IMR-90 (cell line): Measurements from ENCODE around the gene CARF. TPM values are rescaled to one million over a fixed set of nuclear protein-coding genes. Genes with fewer than 3 reads are reported as not detected.

ENCODE experiments used
- ATAC-seq: fragments of 200-7000 bp; cut with Tn5 transposase; 2 replicates; pipeline ENCODE4 v1.9.1; 2020; ENCODE audit warnings: low read depth, mild to moderate bottlenecking, moderate library complexity
- Bru-seq: library from RNA; stranded (reverse); fragments of 400-500 nt; gene quantifications from one replicate; lab custom pipeline; 2021; lab: Mats Ljungman, UMichigan
- BruChase-seq, 2 experiments: library from RNA; stranded (reverse); fragments of 400-500 nt; gene quantifications; one replicate each; lab custom pipeline; 2021; lab: Mats Ljungman, UMichigan
- BruUV-seq: library from RNA; stranded (reverse); fragments of 400-500 nt; replicated peaks from 2 replicates; lab custom pipeline; 2021; lab: Mats Ljungman, UMichigan
- CTCF ChIA-PET: fragments of 300-600 bp; formaldehyde crosslinking; extraction: SDS; loops from one replicate; lab custom pipeline; 2021; ENCODE audit warnings: antibody characterized with exemption; lab: Yijun Ruan, JAX
- POLR2A ChIA-PET: fragments of 300-600 bp; sonication (Branson Sonifier 250); formaldehyde crosslinking; loops from one replicate; lab custom pipeline; 2022; ENCODE audit warnings: antibody characterized with exemption; ENCODE audit not compliant: unreplicated experiment; lab: Charles Lee
- DNase-seq: peaks from one replicate; pipeline ENCODE4 v3.0.0; 2013
- H2AFZ ChIP-seq: replicated peaks from 2 replicates; pipeline ENCODE3; 2013; ENCODE audit warnings: low read length, mild to moderate bottlenecking; ENCODE audit not compliant: poor library complexity
- H2AK5ac ChIP-seq: 2 replicates; pipeline ENCODE4 v1.6.1; 2013; ENCODE audit warnings: low read depth, low read length, inconsistent platforms
- H2AK9ac ChIP-seq: replicated peaks from 2 replicates; pipeline ENCODE3; 2013; ENCODE audit warnings: mild to moderate bottlenecking, low read depth, low read length, moderate library complexity; ENCODE audit not compliant: poor library complexity
- H2BK120ac ChIP-seq: 2 replicates; pipeline ENCODE4 v1.6.1; 2013; ENCODE audit warnings: low read depth, low read length, inconsistent platforms
- H2BK15ac ChIP-seq: 3 replicates; pipeline ENCODE4 v1.6.1; 2013; ENCODE audit warnings: low read depth, low read length, inconsistent platforms
- H2BK20ac ChIP-seq: 2 replicates; pipeline ENCODE4 v1.6.1; 2013; ENCODE audit warnings: low read depth, mild to moderate bottlenecking, inconsistent platforms, low read length, moderate library complexity
- H2BK5ac ChIP-seq: 2 replicates; pipeline ENCODE4 v1.6.1; 2013; ENCODE audit warnings: mild to moderate bottlenecking, low read depth, low read length, inconsistent platforms; ENCODE audit not compliant: poor library complexity, severe bottlenecking
- H3K14ac ChIP-seq: replicated peaks from 2 replicates; pipeline ENCODE4 v1.6.1; 2013; ENCODE audit warnings: low read depth, low read length, inconsistent platforms
- H3K18ac ChIP-seq: 2 replicates; pipeline ENCODE4 v1.6.1; 2013; ENCODE audit warnings: low read depth, low read length, control low read depth
- H3K23ac ChIP-seq: 2 replicates; pipeline ENCODE4 v1.6.1; 2013; ENCODE audit warnings: low read depth, low read length, inconsistent platforms
- H3K27ac ChIP-seq: 2 replicates; pipeline ENCODE4 v1.5.1; 2013; ENCODE audit warnings: mild to moderate bottlenecking, control low read depth, low read length; ENCODE audit not compliant: insufficient read depth
- H3K27me3 ChIP-seq: 2 replicates; pipeline ENCODE4 v1.6.1; 2013; ENCODE audit warnings: low read length; ENCODE audit not compliant: control insufficient read depth, insufficient read depth
- H3K36me3 ChIP-seq: 2 replicates; pipeline ENCODE4 v1.6.1; 2013; ENCODE audit warnings: low read length, mixed read lengths; ENCODE audit not compliant: control insufficient read depth, insufficient read depth
- H3K4ac ChIP-seq: 2 replicates; pipeline ENCODE4 v1.6.1; 2013; ENCODE audit warnings: low read depth, low read length, inconsistent platforms
- H3K4me1 ChIP-seq: 2 replicates; pipeline ENCODE4 v1.6.1; 2013; ENCODE audit warnings: low read length, mixed read lengths; ENCODE audit not compliant: control insufficient read depth, insufficient read depth
- H3K4me2 ChIP-seq: 2 replicates; pipeline ENCODE4 v1.6.1; 2013; ENCODE audit warnings: low read depth, mild to moderate bottlenecking, control low read depth, low read length, moderate library complexity
- H3K4me3 ChIP-seq: 2 replicates; pipeline ENCODE4 v1.5.1; 2013; ENCODE audit warnings: low read depth, mild to moderate bottlenecking, control low read depth, low read length, moderate library complexity; ENCODE audit not compliant: insufficient read depth
- H3K56ac ChIP-seq: 2 replicates; pipeline ENCODE4 v1.6.1; 2013; ENCODE audit warnings: low read length, inconsistent platforms; ENCODE audit not compliant: insufficient read depth; ENCODE audit errors: extremely low read depth
- H3K79me1 ChIP-seq, 2 experiments: 2 replicates each; pipeline ENCODE4 v1.6.1; 2013; ENCODE audit warnings: low read length in 2 of 2, inconsistent platforms in 1 of 2, low read depth in 1 of 2
- H3K9ac ChIP-seq: 2 replicates; pipeline ENCODE4 v1.6.1; 2013; ENCODE audit warnings: low read depth, low read length, control low read depth
- H3K9me1 ChIP-seq: 2 replicates; pipeline ENCODE4 v1.6.1; 2013; ENCODE audit warnings: low read length, inconsistent platforms; ENCODE audit not compliant: insufficient read depth
- H3K9me3 ChIP-seq: 2 replicates; pipeline ENCODE4 v1.6.1; 2013; ENCODE audit warnings: low read length; ENCODE audit not compliant: control insufficient read depth, insufficient read depth
- H4K20me1 ChIP-seq: 2 replicates; pipeline ENCODE4 v1.6.1; 2013; ENCODE audit warnings: low read length, inconsistent platforms; ENCODE audit not compliant: insufficient read depth
- H4K5ac ChIP-seq: 2 replicates; pipeline ENCODE4 v1.6.1; 2013; ENCODE audit warnings: mild to moderate bottlenecking, low read depth, low read length, control low read depth
- H4K8ac ChIP-seq, 2 experiments: 2 replicates each; pipeline ENCODE4 v1.6.1; 2013; ENCODE audit warnings: low read depth in 2 of 2, low read length in 2 of 2, control low read depth in 1 of 2, inconsistent platforms in 1 of 2
- H4K91ac ChIP-seq: 2 replicates; pipeline ENCODE4 v1.6.1; 2013; ENCODE audit warnings: low read depth, low read length, inconsistent platforms; ENCODE audit not compliant: insufficient read depth
- CHD1 ChIP-seq: IDR thresholded peaks from 2 replicates; pipeline ENCODE4 v1.6.1; 2012; ENCODE audit warnings: low read depth, low read length, improper control_type of control experiment
- MAFK ChIP-seq: IDR thresholded peaks from 2 replicates; pipeline ENCODE4 v1.6.1; 2012; ENCODE audit warnings: low read depth, low read length, improper control_type of control experiment
- MAZ ChIP-seq: IDR thresholded peaks from 2 replicates; pipeline ENCODE4 v1.6.1; 2012; ENCODE audit warnings: low read depth, mild to moderate bottlenecking, low read length, improper control_type of control experiment, moderate library complexity, borderline replicate concordance
- MXI1 ChIP-seq: IDR thresholded peaks from 2 replicates; pipeline ENCODE4 v1.6.1; 2012; ENCODE audit warnings: low read depth, mild to moderate bottlenecking, low read length, moderate library complexity, borderline replicate concordance
- NFE2L2 ChIP-seq: fragments of 150-350 bp; IDR thresholded peaks from 2 replicates; pipeline ENCODE4 v1.6.1; 2016; ENCODE audit warnings: low read depth, mild to moderate bottlenecking, low read length
- POLR2A ChIP-seq: IDR thresholded peaks from 2 replicates; pipeline ENCODE4 v1.6.1; 2012; ENCODE audit warnings: mild to moderate bottlenecking, low read depth, low read length
- RAD21 ChIP-seq: IDR thresholded peaks from 2 replicates; pipeline ENCODE4 v1.6.1; 2012; ENCODE audit warnings: low read length, improper control_type of control experiment
- WGBS, 2 experiments: methylation state at CpG; one replicate each; pipeline versions ENCODE4 v1.1.5 to v1.1.7; 2013; ENCODE audit warnings: missing lambda C conversion rate in 2 of 2; ENCODE audit not compliant: insufficient read length in 1 of 2; ENCODE audit errors: extremely low coverage in 2 of 2; 5-methylcytosine and 5-hydroxymethylcytosine counted together
- dilution Hi-C: fragments of 300-500 bp; cut with HindIII; formaldehyde crosslinking; loops from one replicate; pipeline ENCODE4 v1.14.3; 2018; ENCODE audit warnings: low sequenced_read_pairs; ENCODE audit not compliant: unreplicated experiment
- in situ Hi-C: fragments of 300-500 bp; cut with MboI; formaldehyde crosslinking; loops from 3 replicates; pipeline ENCODE4 v1.14.3; 2019; ENCODE audit warnings: low sequenced_read_pairs, inconsistent platforms, mixed read lengths
- intact Hi-C: fragments of 100-400 bp; cut with micrococcal nuclease; formaldehyde crosslinking; loops from 2 replicates; pipeline ENCODE4 v1.10.0; 2022
- long read RNA-seq: library from polyadenylated mRNA; unstranded; transcript quantifications from one replicate; pipeline ENCODE4 v2.0.0, GENCODE V29; 2021; ENCODE audit not compliant: unreplicated experiment
- polyA plus RNA-seq, 3 experiments: library from polyadenylated mRNA; depleted of rRNA; stranded (reverse); fragments of >200 nt; gene quantifications; 2 replicates each; pipeline ENCODE4 v1.2.3, GENCODE V29; 2012; ENCODE audit warnings: low replicate concordance in 1 of 3
- total RNA-seq: library from RNA; depleted of rRNA; stranded (reverse); fragments of >200 nt; gene quantifications from 2 replicates; pipeline ENCODE4 v1.2.3, GENCODE V29; 2012; rRNA removed
- TF ChIP-seq, protein P1 (sequence below): conservative IDR thresholded peaks from 2 replicates; pipeline ENCODE4 v1.5.1; 2012; ENCODE audit warnings: mild to moderate bottlenecking, low read depth, low read length, improper control_type of control experiment
- TF ChIP-seq, protein P2 (sequence below): fragments of 150-350 bp; IDR thresholded peaks from 2 replicates; pipeline ENCODE4 v1.6.1; 2016; ENCODE audit warnings: low read depth, mild to moderate bottlenecking, low read length, moderate library complexity, borderline replicate concordance

The CARF gene, protein sequence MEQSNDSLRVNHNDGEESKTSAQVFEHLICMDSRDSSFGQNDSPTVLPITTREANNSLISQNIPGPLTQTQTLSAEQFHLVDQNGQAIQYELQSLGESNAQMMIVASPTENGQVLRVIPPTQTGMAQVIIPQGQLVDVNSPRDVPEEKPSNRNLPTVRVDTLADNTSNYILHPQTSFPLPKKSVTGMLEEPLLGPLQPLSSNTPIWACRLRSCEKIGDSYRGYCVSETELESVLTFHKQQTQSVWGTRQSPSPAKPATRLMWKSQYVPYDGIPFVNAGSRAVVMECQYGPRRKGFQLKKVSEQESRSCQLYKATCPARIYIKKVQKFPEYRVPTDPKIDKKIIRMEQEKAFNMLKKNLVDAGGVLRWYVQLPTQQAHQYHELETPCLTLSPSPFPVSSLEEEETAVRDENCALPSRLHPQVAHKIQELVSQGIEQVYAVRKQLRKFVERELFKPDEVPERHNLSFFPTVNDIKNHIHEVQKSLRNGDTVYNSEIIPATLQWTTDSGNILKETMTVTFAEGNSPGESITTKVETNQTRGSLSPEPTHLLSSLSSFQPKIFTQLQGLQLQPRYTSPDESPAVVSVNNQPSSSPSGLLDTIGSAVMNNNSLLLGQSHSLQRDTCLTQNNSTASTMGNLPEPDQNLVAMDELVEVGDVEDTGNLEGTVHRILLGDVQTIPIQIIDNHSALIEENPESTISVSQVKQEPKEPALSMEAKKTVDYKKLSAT
- total RNA-seq (3.1 and 5.6 TPM in 2 replicates), polyA plus RNA-seq (2012; rRNA removed) (2.4 and 2.7 TPM in 2 replicates), Bru-seq, nascent RNA (percentile 56 among the genes with signal in this experiment), BruChase-seq, experiment 1, labeled RNA remaining after a 6-hour chase (percentile 68 among the genes with signal in this experiment), BruChase-seq, experiment 2, labeled RNA remaining after a 2-hour chase (percentile 58 among the genes with signal in this experiment)
- 0.28 and 0.35 TPM in 2 replicates for polyA plus RNA-seq (2012; cell fraction: cytosol; rRNA removed)
- 0.89 and 12.0 TPM in 2 replicates for polyA plus RNA-seq (2012; cell fraction: nucleus; rRNA removed; ENCODE audit: low replicate concordance)
- long read RNA-seq, full-length matches to known transcripts = 1 of 6 reads
- long read RNA-seq, partial matches to known transcripts = 3 of 6 reads
- long read RNA-seq, other reads (novel, unspliced or antisense) = 2 of 6 reads

DNA sequence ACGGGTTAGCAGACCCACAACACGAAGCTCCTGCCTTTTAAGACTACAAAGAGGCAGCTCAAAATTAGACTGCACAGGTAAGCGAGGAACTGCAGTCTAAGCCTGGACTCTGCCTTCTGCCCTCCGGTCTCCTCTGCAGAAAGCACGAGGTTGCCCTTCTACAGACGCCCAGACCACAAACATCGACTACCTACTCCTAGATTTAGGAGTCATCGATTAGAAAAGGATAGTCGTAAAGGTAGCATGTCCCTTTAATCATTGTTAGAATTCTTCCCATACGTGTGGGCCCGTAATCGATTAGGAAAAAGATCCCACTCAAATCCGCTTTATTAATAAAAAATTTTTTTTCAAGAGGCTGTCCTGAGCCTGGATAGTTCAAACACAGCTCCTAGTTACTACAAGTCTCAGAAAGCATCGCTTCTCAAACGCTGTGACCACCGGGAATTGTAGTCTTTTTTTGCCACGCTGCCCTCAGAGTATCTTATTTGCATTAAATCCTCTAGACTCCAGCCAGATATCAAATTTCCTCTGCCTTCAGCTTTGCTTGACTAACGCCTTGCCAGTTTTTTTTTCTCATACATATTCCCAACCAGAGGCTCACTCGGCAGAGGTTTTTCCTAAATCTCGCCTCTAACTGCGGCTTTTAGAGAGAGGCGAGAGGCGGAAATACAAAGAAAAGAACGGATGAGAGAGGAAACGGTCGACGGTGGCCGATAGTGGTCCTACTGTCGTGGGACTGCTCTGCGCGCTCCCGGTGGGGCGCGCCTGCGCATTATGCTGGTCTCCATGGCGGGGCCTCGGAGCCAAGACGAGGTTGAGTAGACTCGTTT, at the start of gene CARF, which contains the start of gene WDR12:
Gene CARF, plus strand, starts transcription at position 764 of the 830 bp plus-strand sequence. CDS start 29,628 bp downstream, outside the sequence.
Gene WDR12, minus strand, starts transcription at position 162 of the 830 bp plus-strand sequence. CDS start 197 bp downstream, outside the sequence.
- Histone ChIP-seq H2BK15ac (peak within 1 kb of the TSS; percentile 80; the same call in 2 of the 3 replicates), H3K27ac (peak within 1 kb of the TSS; percentile 89), H3K27me3 (no peaks in the 10 kb centered on the region), H2BK20ac (peak within 1 kb of the TSS; percentile 24; the same call in 1 of the 2 replicates), H3K23ac (peak within 1 kb of the TSS; percentile 96), H2AK9ac (peak within 1 kb of the TSS; percentile 84), H3K56ac (peak within 1 kb of the TSS; percentile 100), H3K79me1 (peaks cover 8 to 21% of the 10 kb centered on the region in 2 experiments), H3K36me3 (no peaks in the 10 kb centered on the region), H4K20me1 (no peaks in the 10 kb centered on the region), H3K9me1 (no peaks in the 10 kb centered on the region), H3K18ac (peak within 1 kb of the TSS; percentile 97), H4K8ac (peak within 1 kb of the TSS; percentile 68 to 99), H4K91ac (peak within 1 kb of the TSS; percentile 85), H2BK5ac (peak within 1 kb of the TSS; percentile 96), H4K5ac (peak within 1 kb of the TSS; percentile 97), H2AK5ac (peak within 1 kb of the TSS; percentile 14; the same call in 1 of the 2 replicates), H3K4ac (peak within 1 kb of the TSS; percentile 93), H3K4me2 (peak within 1 kb of the TSS; percentile 96), H2BK120ac (peak within 1 kb of the TSS; percentile 90), H2AFZ (peak within 1 kb of the TSS; percentile 94), H3K9me3 (no peaks in the 10 kb centered on the region), H3K4me3 (peak within 1 kb of the TSS; percentile 70), H3K4me1 (peaks cover 2% of the 10 kb centered on the region; the same call in 1 of the 2 replicates), H3K14ac (peak within 1 kb of the TSS; percentile 86), H3K9ac (peak within 1 kb of the TSS; percentile 94)
- in situ Hi-C loops (no loop called here), dilution Hi-C loops (no loop called here), intact Hi-C loops (no loop called here)
- WGBS, 2 experiments = 0% methylated on average over 1 of the region's 39 CpGs; no CpG with 5 or more reads in 1 of the 2 experiments
- TSS peak; percentile 78 for BruUV-seq
- ATAC-seq (peak; percentile 95), DNase-seq (peak; percentile 95)
- POLR2A ChIA-PET = no interaction called here
- CTCF ChIA-PET = interaction anchor here (0.6 to 1.1 kb wide), 4 partner anchors 10 to 1486 kb away, joined by 3 to 9 read pairs (median 4); no protein-coding TSS in a partner anchor
- TF ChIP-seq, protein P1, sequence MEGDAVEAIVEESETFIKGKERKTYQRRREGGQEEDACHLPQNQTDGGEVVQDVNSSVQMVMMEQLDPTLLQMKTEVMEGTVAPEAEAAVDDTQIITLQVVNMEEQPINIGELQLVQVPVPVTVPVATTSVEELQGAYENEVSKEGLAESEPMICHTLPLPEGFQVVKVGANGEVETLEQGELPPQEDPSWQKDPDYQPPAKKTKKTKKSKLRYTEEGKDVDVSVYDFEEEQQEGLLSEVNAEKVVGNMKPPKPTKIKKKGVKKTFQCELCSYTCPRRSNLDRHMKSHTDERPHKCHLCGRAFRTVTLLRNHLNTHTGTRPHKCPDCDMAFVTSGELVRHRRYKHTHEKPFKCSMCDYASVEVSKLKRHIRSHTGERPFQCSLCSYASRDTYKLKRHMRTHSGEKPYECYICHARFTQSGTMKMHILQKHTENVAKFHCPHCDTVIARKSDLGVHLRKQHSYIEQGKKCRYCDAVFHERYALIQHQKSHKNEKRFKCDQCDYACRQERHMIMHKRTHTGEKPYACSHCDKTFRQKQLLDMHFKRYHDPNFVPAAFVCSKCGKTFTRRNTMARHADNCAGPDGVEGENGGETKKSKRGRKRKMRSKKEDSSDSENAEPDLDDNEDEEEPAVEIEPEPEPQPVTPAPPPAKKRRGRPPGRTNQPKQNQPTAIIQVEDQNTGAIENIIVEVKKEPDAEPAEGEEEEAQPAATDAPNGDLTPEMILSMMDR = no peak
- no peak for TF ChIP-seq NFE2L2
- peak; percentile 42; the same call in 1 of the 2 replicates for TF ChIP-seq POLR2A
- TF ChIP-seq, protein P2, sequence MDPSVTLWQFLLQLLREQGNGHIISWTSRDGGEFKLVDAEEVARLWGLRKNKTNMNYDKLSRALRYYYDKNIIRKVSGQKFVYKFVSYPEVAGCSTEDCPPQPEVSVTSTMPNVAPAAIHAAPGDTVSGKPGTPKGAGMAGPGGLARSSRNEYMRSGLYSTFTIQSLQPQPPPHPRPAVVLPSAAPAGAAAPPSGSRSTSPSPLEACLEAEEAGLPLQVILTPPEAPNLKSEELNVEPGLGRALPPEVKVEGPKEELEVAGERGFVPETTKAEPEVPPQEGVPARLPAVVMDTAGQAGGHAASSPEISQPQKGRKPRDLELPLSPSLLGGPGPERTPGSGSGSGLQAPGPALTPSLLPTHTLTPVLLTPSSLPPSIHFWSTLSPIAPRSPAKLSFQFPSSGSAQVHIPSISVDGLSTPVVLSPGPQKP = no peak
- peak; percentile 98 for TF ChIP-seq MXI1
- peak; percentile 19; the same call in 1 of the 2 replicates for TF ChIP-seq RAD21
- TF ChIP-seq CHD1 = no peak
- no peak for TF ChIP-seq MAFK
- peak; percentile 44; the same call in 1 of the 2 replicates for TF ChIP-seq MAZ
